ENCODE data around the gene SLC25A30.
"Not testable (repeated sequence)": the region's sequence is repeated elsewhere in the genome, so short reads cannot be mapped to it uniquely, and the experiment has no call there.

SLC25A30 gene

DNA sequence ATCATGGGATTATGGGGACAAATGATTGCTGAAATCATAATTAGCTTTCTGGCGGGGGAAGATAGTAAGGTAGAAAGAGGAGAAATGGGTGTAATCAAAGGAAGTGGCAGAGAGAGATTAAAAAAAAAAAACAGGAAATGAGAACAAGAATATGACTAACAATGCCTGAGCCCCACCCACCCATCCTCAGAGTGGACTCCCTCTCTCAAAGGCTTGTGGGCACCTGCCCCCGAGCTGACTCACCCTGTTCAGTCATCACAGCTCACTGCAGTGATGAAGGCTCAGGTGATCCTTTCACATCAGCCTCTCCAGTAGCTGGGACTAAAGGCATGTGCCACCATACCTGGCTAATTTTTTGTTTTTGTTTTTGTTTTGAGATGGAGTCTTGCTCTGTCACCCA is 50.8 kb downstream of the SLC25A30 start:
- peak; percentile 98 for DNase-seq (ENCODE audit: low read depth)

DNA sequence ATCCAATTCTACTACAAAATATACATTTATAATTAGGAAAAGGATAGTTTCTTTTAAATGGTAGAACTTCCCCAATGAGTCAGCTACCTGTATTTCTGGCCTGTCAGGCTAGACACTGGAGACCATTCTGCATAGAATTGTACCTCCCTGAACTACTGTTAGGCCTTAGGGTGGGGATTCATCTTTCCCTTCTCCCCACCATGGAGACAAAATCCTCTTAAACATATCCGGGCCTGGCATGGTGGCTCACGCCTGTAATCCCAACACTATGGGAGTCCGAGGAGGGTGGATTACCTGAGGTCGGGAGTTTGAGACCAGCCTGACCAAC is 52.7 kb downstream of the SLC25A30 start:
- DNase-seq (ENCODE audit: low read depth), result no peak

DNA sequence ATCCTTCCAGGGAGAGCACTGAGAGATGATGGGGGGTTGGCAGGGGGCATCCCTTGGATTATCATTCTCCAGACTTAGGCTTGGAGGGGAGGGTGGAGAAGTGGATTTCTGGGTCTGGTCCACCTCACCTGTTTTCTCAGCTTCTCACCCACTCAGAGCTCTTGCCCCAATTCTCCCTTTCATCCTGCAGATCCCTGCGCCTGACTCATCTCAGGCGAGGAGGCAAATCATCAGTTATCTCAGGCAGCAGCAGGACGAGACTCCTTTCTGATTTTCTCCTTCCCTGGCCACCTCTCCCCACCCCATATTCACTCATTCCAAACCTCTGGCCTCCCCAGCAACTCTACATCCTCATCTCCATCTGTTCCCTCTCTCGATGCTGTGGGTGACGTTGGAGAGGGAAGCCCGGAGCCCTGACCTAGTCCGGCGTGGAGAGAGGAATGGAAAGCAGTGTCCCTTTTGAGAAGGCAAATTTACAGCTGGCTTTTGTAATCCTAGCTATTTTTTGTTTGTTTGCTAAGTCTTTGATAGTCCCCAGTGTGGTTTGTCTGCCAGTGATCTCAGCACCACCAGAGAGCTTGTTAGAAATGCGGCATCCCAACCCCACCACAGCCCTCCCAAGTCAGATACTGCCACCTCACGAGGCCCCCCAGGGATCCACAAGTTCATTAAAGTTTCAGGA is 53.2 kb downstream of the SLC25A30 start:
- no peak for DNase-seq (ENCODE audit: low read depth)

- no peak for DNase-seq (ENCODE audit: low read depth)
These were observed 55.2 kb downstream of the SLC25A30 start for GRCh38 chr13:45362939-45363338.

DNA sequence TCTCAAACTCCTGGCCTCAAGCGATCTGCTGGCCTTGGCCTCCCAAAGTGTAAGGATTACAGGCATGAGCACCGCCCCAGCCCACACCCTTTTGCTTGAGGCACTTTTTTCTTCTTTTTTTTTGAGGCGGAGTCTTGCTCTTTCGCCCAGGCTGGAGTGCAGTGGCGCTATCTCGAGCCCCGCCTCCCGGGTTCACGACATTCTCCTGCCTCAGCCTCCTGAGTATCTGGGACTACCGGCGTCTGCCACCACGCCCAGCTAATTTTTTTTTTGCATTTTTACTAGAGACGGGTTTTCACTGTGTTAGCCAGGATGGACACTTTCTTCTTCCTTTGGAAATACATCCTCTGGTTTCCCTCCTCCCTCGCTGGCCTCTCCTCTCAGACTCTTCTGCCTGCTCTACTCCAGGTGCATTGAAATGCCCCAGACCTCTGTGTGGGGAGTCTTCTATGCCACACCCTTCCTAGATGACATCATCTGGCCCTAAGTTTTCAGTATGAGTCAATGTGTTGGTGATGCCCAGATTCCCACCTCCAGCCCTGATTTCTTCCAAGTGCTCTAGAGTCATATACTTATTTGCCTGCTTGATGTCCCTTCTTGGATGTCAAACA is 56.5 kb downstream of the SLC25A30 start:
- DNase-seq (ENCODE audit: low read depth), result peak; percentile 75

GRCh38 chr13:45356966-45357672 is 61.1 kb downstream of the SLC25A30 start:
- DNase-seq (ENCODE audit: low read depth), result no peak

- no peak for DNase-seq (ENCODE audit: low read depth)
These were observed 64.3 kb downstream of the SLC25A30 start for GRCh38 chr13:45353895-45354294.

- no peak for DNase-seq (ENCODE audit: low read depth)
These were observed 66.1 kb downstream of the SLC25A30 start for GRCh38 chr13:45352031-45352430.

- no peak for DNase-seq (ENCODE audit: low read depth)
These were observed 68.0 kb downstream of the SLC25A30 start for GRCh38 chr13:45350152-45350551.

GRCh38 chr13:45349438-45349837 is 68.7 kb downstream of the SLC25A30 start:
- no peak for DNase-seq (ENCODE audit: low read depth)

DNA sequence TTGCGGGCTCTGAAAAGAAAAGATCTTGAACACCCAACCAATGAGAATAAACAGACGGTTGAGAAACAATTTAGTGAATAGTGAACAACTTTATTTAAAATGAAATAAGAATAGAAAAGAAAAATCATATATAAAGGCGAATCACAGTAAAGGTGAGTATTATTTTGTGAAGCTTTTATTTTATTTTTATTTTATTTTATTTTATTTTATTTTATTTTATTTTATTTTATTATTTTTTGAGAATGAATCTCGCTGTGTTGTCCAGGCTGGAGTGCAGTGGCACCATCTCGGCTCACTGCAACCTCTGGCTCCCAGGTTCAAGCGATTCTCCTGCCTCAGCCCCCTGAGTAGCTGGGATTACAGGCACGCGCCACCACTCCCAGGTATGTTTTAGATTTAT is 74.1 kb downstream of the SLC25A30 start:
- not testable (repeated sequence) for DNase-seq (ENCODE audit: low read depth)
